ENCODE data around the gene DHX16.

DHX16 gene

DNA sequence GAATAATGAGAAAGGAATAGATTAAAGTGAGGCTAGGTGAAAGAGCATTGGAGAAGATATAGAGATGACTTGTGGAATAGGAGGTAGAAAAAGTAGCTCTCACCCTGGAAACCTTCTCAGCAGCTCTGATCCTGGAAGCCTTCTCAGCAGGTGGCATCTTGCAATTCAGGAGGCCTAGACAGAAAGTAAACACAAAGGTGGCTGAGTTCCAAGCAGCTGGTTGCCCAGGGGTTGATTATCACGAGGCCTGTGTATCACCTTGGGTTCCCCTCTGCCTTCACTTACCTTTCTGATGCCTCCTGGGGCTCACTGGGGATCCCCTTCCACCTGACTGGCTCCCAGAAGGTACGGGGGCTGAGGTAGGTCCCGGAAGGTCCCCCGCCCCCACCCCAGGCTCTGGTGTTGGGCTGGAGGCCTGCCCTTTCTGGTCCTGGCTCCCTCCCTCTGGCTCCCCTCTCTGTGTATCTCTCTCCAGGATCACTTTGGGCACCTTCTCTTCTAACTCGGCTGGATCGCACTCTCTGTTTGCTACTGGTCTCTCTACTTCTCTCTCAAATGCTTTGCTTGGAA lies 34.6 kb upstream of the DHX16 start:
- H3K4me3 ChIP-seq (ENCODE audit: low read depth, low read length) = no peak overlapping the region
- TF ChIP-seq, protein P1, sequence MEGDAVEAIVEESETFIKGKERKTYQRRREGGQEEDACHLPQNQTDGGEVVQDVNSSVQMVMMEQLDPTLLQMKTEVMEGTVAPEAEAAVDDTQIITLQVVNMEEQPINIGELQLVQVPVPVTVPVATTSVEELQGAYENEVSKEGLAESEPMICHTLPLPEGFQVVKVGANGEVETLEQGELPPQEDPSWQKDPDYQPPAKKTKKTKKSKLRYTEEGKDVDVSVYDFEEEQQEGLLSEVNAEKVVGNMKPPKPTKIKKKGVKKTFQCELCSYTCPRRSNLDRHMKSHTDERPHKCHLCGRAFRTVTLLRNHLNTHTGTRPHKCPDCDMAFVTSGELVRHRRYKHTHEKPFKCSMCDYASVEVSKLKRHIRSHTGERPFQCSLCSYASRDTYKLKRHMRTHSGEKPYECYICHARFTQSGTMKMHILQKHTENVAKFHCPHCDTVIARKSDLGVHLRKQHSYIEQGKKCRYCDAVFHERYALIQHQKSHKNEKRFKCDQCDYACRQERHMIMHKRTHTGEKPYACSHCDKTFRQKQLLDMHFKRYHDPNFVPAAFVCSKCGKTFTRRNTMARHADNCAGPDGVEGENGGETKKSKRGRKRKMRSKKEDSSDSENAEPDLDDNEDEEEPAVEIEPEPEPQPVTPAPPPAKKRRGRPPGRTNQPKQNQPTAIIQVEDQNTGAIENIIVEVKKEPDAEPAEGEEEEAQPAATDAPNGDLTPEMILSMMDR (IDR thresholded peaks at IDR 0.05; ENCODE audit: borderline replicate concordance, insufficient read depth, low read depth, low read length) = no peak

DNA sequence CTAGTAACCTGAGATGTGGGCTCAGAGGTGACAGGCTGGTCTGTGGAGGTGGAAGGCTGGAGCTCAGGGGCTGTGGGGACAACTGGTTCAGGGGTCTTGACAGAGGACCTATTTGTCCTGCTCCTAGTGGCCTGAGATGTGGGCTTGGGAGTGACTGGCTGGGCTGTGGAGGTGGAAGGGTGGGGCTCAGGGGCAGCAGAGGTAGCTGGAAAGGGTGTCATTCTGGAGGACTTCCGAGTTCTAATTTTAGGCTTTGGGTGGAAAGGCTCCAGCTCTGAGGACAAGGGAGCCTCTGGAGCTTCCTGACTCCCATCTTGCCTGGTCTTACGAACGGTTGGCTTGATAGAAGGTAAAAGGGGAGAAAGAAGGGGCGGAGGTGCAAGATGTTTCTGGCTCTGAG lies 32.8 kb upstream of the DHX16 start:
- no peak overlapping the region for H3K4me3 ChIP-seq (ENCODE audit: low read depth, low read length)
- TF ChIP-seq, protein P1 (IDR thresholded peaks at IDR 0.05; ENCODE audit: borderline replicate concordance, insufficient read depth, low read depth, low read length) = no peak

DNA sequence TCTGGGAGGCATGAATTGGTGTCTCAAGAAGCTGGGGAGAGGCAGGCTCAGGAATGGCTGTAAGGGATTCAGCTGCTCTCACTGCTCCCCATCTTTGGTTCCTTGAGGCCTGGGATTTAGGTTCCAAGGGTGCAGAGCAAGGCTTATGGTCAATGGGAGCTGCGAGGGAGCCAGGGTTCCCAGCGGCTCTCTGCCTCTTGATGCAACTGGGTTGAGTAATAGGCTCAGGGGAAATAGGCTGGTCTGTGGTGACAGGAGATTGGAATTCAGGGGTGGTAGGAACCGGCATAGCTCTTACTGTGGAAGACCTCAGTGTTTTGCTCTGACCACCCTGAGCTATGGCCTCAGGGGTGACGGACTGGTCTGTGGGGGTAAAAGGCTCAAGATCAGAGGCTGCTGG lies 31.0 kb upstream of the DHX16 start:
- no peak overlapping the region for H3K4me3 ChIP-seq (ENCODE audit: low read depth, low read length)
- TF ChIP-seq, protein P1 (IDR thresholded peaks at IDR 0.05; ENCODE audit: borderline replicate concordance, insufficient read depth, low read depth, low read length) = no peak

DNA sequence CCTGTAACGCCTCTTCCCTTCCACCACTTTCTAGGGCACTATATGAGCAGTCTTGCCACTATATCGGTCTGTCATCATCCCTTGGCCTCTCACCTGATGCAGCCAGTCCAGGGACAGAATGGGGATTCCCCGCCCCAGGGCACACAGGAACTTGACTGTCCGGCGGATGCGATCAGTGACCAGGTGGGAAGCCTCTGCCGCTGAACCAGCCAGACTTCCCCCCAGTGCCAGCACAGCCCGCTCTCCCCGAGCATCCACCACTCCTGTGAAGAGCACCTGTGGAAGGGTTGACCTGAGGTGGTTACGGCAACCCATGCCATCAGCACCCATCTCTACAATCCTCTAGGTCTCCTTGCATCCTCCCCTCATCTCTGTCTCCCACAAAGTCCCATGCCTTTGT lies 30.2 kb upstream of the DHX16 start:
- TF ChIP-seq, protein P1 (IDR thresholded peaks at IDR 0.05; ENCODE audit: borderline replicate concordance, insufficient read depth, low read depth, low read length) = no peak
- H3K4me3 ChIP-seq (ENCODE audit: low read depth, low read length) = no peak overlapping the region

DNA sequence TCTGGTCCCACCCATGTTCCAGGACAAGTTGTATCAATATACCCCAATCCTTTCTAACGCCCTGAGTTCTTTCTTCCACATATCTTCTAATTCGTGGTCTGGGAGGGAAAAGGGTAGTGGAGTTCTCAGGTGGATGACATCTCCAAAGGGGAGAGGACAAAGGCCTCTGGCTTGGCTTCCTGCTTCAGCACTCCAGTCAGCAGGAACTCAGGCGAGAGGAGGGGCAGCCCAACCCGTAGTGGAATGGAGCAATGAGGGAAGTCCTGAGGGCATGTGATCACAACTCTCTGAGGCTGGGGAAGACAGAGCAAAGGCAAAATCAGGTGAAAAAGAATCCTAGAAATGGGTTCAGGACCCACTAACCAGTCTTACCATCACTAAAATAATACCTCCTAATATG lies 27.5 kb upstream of the DHX16 start:
- no peak overlapping the region for H3K4me3 ChIP-seq (ENCODE audit: low read depth, low read length)
- TF ChIP-seq, protein P1 (IDR thresholded peaks at IDR 0.05; ENCODE audit: borderline replicate concordance, insufficient read depth, low read depth, low read length) = no peak

DNA sequence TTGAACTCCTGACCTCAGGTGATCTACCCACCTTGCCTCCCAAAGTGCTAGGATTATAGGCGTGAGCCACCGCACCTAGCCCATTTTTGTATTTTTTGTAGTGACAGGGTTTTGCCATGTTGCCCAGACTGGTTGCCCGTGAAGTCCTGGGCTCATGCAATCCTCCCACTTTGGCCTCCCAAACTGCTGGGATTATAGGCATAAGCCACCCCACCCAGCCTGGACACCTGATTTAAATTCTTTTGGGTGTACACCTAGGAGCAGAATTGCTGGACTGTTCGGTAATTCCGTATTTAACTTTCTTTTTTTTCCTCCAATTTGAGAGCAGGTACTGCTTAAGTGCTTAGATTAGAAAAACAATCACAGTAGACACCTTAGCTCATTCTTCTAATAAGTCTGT lies 23.6 kb upstream of the DHX16 start:
- H3K4me3 ChIP-seq (ENCODE audit: low read depth, low read length) = no peak overlapping the region

More for the DNA sequence above, 23.6 kb upstream of the DHX16 start:
- TF ChIP-seq, protein P1 (IDR thresholded peaks at IDR 0.05; ENCODE audit: borderline replicate concordance, insufficient read depth, low read depth, low read length) = no peak

Measured in GM12875 (cell line).